Body of pancreas (tissue), 4 donors: ENCODE results near the gene TJP3. TPM values are rescaled to one million over a fixed set of nuclear protein-coding genes. Genes with fewer than 3 reads are reported as not detected.

ENCODE experiments used
- ATAC-seq: fragments of 150-250 bp; one replicate; pipeline ENCODE4 v1.9.1; 2016
- DNase-seq, 4 donors: peaks; one replicate each; pipeline ENCODE4 v3.0.0-alpha.2; 2019
- H3K27ac ChIP-seq, 4 donors: fragments of 200-600 bp; sonication (generic); 1 replicate in 3 of 4; 2 replicates in 1 of 4; pipeline versions ENCODE4 v1.5.1 to v1.6.1; 2016 to 2019; ENCODE audit warnings: mild to moderate bottlenecking in 1 of 4, mixed read lengths in 1 of 4, moderate library complexity in 1 of 4
- H3K27me3 ChIP-seq, 2 donors: fragments of 200-600 bp; sonication (generic); one replicate each; pipeline ENCODE4 v1.6.0; 2016; ENCODE audit warnings: mild to moderate bottlenecking in 1 of 2
- H3K36me3 ChIP-seq, 2 donors: fragments of 200-600 bp; sonication (generic); replicated peaks in 1 of 2; 2 replicates each; pipeline ENCODE4 v1.5.1; 2016; ENCODE audit warnings: low read depth in 2 of 2; ENCODE audit not compliant: insufficient read depth in 1 of 2
- H3K4me1 ChIP-seq: fragments of 200-600 bp; sonication (generic); one replicate; pipeline ENCODE4 v1.6.0; 2016
- H3K4me3 ChIP-seq, 2 donors: fragments of 200-600 bp; sonication (generic); 1 replicate in 1 of 2; 2 replicates in 1 of 2; pipeline ENCODE4 v1.5.1; 2016 to 2019
- H3K9me3 ChIP-seq, 3 donors: fragments of 200-600 bp; sonication (generic); 1 replicate in 2 of 3; 2 replicates in 1 of 3; pipeline ENCODE4 v1.5.1; 2016
- CTCF ChIP-seq, 7 experiments: fragments of 450-650 bp in 4 of 7; fragments of 200-600 bp in 3 of 7; sonication (generic) in 3 of 7; IDR thresholded peaks; one replicate each; pipeline ENCODE4 v1.5.1; 2016 to 2019; ENCODE audit warnings: antibody characterized with exemption in 7 of 7
- POLR2A ChIP-seq, 3 donors: fragments of 450-650 bp; IDR thresholded peaks; one replicate each; pipeline ENCODE4 v1.6.1; 2016; ENCODE audit warnings: antibody characterized with exemption in 3 of 3, mild to moderate bottlenecking in 2 of 3
- WGBS, 2 donors: methylation state at CpG; one replicate each; pipeline ENCODE4 v1.1.5; 2017; 5-methylcytosine and 5-hydroxymethylcytosine counted together
- intact Hi-C: fragments of 100-400 bp; cut with DNase I; formaldehyde crosslinking; loops from one replicate; pipeline ENCODE4 v1.15.1; 2023
- total RNA-seq, 2 donors: library from RNA; depleted of rRNA; stranded (reverse); fragments of >200 nt; gene quantifications; one replicate each; pipeline ENCODE4 v1.1.0, GENCODE V29; 2016

TJP3 gene
- total RNA-seq, 2 donors from 2014 or later, result 15.8 to 21.4 TPM

- H3K9me3 ChIP-seq, result no peaks in the 10 kb centered on the region
- no peak overlapping the region for H3K4me3 ChIP-seq
- H3K27ac ChIP-seq, result no peak overlapping the region
- intact Hi-C loops, result no loop called here
- H3K36me3 ChIP-seq, result no peaks in the 10 kb centered on the region
- H3K27me3 ChIP-seq, result no peaks in the 10 kb centered on the region
- TF ChIP-seq POLR2A (IDR thresholded peaks at IDR 0.05) (no peak), CTCF (IDR thresholded peaks at IDR 0.05) (no peak)
- H3K4me1 ChIP-seq, result peaks cover 9% of the 10 kb centered on the region
- 91% methylated on average over 6 to 25 of the region's 25 CpGs for WGBS, 2 donors
- ATAC-seq (no peak), DNase-seq (no peak)
Observed at GRCh38 chr19:3695124-3695733, 13.0 kb upstream of the TJP3 start.

- 90 to 93% methylated on average over 16 to 20 of the region's 23 CpGs for WGBS, 2 donors
- DNase-seq (no peak), ATAC-seq (no peak)
- intact Hi-C loops, result no loop called here
- Histone ChIP-seq H3K27ac (no peak overlapping the region), H3K27me3 (no peaks in the 10 kb centered on the region), H3K4me1 (peaks cover 13% of the 10 kb centered on the region), H3K9me3 (no peaks in the 10 kb centered on the region), H3K36me3 (no peaks in the 10 kb centered on the region), H3K4me3 (no peak overlapping the region)
- no peak for TF ChIP-seq POLR2A (IDR thresholded peaks at IDR 0.05)
- TF ChIP-seq CTCF (IDR thresholded peaks at IDR 0.05), result no peak
Observed at GRCh38 chr19:3695986-3696659, 12.1 kb upstream of the TJP3 start.

GRCh38 chr19:3696660-3696995, 11.6 kb upstream of the TJP3 start:
- WGBS, 2 donors, result 91 to 94% methylated on average over 10 of the region's 10 CpGs
- ATAC-seq, result no peak
- no peak for TF ChIP-seq POLR2A (IDR thresholded peaks at IDR 0.05)
- TF ChIP-seq CTCF (IDR thresholded peaks at IDR 0.05), result no peak
- H3K27ac ChIP-seq, result no peak overlapping the region
- no peaks in the 10 kb centered on the region for H3K9me3 ChIP-seq
- H3K4me1 ChIP-seq, result peaks cover 13% of the 10 kb centered on the region
- H3K36me3 ChIP-seq, result no peaks in the 10 kb centered on the region
- DNase-seq, result no peak
- intact Hi-C loops, result no loop called here
- no peaks in the 10 kb centered on the region for H3K27me3 ChIP-seq
- H3K4me3 ChIP-seq, result no peak overlapping the region

- H3K27me3 ChIP-seq, result no peaks in the 10 kb centered on the region
- ATAC-seq, result no peak
Observed at GRCh38 chr19:3697094-3697493, 11.1 kb upstream of the TJP3 start.

More at GRCh38 chr19:3697094-3697493, 11.1 kb upstream of the TJP3 start:
- Histone ChIP-seq H3K36me3 (no peaks in the 10 kb centered on the region), H3K27ac (no peak overlapping the region), H3K4me3 (no peak overlapping the region), H3K9me3 (no peaks in the 10 kb centered on the region), H3K4me1 (peaks cover 13% of the 10 kb centered on the region)
- intact Hi-C loops, result no loop called here
- 88 to 94% methylated on average over 25 to 30 of the region's 30 CpGs for WGBS, 2 donors
- no peak for DNase-seq
- TF ChIP-seq POLR2A (IDR thresholded peaks at IDR 0.05), result no peak
- no peak for TF ChIP-seq CTCF (IDR thresholded peaks at IDR 0.05)
